NCI-H2227 (cell line): ENCODE data around the gene GIMAP8.

ENCODE experiments used
- DNase-seq: peaks from one replicate; lab custom pipeline; 2025; ENCODE audit not compliant: unreplicated experiment; lab: John Stamatoyannopoulos, UW

Gene GIMAP8

GRCh38 chr7:150411606-150412005 is 38.8 kb upstream of the GIMAP8 start:
- DNase-seq, result no peak

GRCh38 chr7:150412016-150412415 is 38.4 kb upstream of the GIMAP8 start:
- DNase-seq, result no peak

- no peak for DNase-seq
These were observed 37.6 kb upstream of the GIMAP8 start for GRCh38 chr7:150412518-150413488.

GRCh38 chr7:150413640-150414081 is 36.8 kb upstream of the GIMAP8 start:
- no peak for DNase-seq

GRCh38 chr7:150415161-150416153 is 35.0 kb upstream of the GIMAP8 start:
- DNase-seq, result no peak

- DNase-seq, result no peak
These were observed 33.2 kb upstream of the GIMAP8 start for GRCh38 chr7:150417239-150417638.

GRCh38 chr7:150417863-150418262 is 32.6 kb upstream of the GIMAP8 start:
- DNase-seq, result no peak

GRCh38 chr7:150420242-150420641 is 30.2 kb upstream of the GIMAP8 start:
- DNase-seq, result no peak

- peak; percentile 78 for DNase-seq
These were observed 29.3 kb upstream of the GIMAP8 start for GRCh38 chr7:150420987-150421674.

- DNase-seq, result no peak
These were observed 28.6 kb upstream of the GIMAP8 start for GRCh38 chr7:150421831-150422230.

GRCh38 chr7:150425670-150426069 is 24.8 kb upstream of the GIMAP8 start:
- no peak for DNase-seq

GRCh38 chr7:150428671-150429451 is 21.6 kb upstream of the GIMAP8 start:
- peak; percentile 77 for DNase-seq

- DNase-seq, result no peak
These were observed 20.7 kb upstream of the GIMAP8 start for GRCh38 chr7:150429699-150430098.

- DNase-seq, result no peak
These were observed 19.9 kb upstream of the GIMAP8 start for GRCh38 chr7:150430465-150431085.

GRCh38 chr7:150431839-150432658 is 18.4 kb upstream of the GIMAP8 start:
- DNase-seq, result no peak

GRCh38 chr7:150432915-150433892 is 17.2 kb upstream of the GIMAP8 start:
- DNase-seq, result no peak

- no peak for DNase-seq
These were observed 16.2 kb upstream of the GIMAP8 start for GRCh38 chr7:150434240-150434639.

- no peak for DNase-seq
These were observed 15.4 kb upstream of the GIMAP8 start for GRCh38 chr7:150435047-150435389.
